AG08395 (cell line): ENCODE measurements around the gene TRPM3.
"Not testable (repeated sequence)": the region's sequence is repeated elsewhere in the genome, so short reads cannot be mapped to it uniquely, and the experiment has no call there.

Source experiments
- DNase-seq: peaks from one replicate; pipeline ENCODE4 v3.0.0; 2012; ENCODE audit warnings: mixed read lengths, low spot score

TRPM3 gene

DNA sequence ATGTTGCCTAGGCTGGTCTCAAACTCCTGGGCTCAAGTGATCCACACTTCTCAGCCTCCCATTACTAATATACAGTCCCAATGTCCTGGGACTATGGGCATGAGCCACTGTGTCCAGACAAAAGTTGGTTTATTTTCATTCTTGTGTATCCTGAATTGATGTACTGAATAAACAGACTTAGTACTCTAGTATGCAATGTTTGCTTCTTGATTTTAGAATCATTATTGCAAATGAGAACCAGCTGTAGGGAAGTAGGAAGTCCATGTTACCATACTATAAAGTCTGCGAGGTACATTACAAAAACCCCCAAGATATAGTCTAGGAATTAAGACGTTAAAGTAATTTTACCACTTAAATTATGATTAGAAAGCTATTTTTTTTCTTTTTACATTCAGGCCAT lies 372.4 kb downstream of the TRPM3 start:
- no peak for DNase-seq

DNA sequence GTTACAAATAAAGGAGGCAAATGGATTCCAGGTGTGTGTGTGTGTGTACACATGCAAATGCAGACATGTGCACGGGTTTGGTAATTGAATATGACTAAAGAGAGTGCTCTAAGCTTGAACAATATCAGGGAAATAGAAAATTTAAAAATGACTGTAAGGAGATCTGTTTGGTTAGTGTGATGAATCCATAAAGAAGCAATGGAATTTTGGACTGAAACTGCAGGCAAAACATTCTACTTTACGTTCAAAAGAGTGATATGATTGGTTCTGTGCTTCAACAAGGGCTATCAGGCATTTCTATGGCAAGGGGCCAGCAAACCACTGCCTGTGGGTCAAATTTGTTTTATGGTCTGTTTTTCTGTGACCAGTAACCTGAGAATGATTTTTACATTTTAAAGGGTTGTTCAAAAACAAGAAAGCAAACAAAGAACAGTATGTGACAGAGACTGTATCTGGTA lies 374.1 kb downstream of the TRPM3 start:
- peak; percentile 11 for DNase-seq

DNA sequence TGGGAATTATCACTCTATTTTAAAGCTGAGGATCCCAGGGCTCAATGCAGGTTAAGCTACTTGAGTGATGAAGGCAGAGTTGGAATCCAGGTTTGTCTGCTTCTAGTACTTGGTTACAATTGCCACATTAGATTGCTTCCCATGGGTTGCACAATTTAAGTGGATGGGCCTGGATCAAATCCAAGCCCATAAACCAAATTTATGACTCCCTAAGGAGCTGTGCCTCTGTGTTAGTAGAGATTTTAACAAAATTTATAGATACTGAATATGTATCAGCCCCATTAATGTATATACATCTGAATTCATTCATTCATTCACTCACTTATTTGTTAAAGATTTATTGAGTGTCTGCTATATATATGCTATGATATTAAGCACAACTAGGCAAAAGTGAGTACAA lies 374.7 kb downstream of the TRPM3 start:
- DNase-seq: no peak

DNA sequence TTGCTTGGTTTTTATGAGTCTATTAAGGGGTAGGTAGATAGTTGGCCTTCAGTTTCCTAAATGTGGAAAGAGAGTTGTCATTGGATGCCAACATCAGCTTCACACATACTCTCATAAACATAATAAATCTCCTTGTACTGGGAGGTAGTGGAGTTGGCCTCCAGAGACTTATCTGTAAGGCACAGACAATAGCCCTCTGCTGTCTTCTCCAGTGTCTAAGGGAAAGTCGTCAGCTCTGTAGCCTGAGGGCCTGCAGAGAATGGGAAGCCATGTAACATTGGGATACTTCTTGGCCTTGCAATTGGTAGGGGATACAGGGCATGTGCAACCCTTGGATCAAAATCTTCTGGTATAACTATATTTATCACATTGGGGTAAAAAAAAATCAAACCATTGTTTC lies 375.1 kb downstream of the TRPM3 start:
- DNase-seq: no peak

DNA sequence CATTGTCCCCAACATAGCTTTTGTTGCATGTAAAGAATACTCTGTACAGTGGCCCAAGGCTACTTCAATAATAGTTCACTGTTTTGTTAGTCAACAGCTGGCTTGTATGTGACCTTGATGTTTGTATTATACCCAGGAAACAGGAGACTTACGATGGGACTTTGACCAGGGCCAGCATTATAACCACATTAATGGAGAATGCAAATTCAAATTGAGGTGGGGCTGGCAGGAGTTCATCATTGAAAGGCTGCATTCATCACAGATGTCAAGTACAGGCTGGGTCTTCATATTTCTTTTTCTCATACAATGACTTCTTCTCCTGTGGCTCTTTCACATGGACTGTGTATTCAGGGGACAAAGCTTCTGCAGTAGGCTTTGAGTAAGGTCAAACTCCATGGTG lies 396.6 kb downstream of the TRPM3 start:
- not testable (repeated sequence) for DNase-seq

DNA sequence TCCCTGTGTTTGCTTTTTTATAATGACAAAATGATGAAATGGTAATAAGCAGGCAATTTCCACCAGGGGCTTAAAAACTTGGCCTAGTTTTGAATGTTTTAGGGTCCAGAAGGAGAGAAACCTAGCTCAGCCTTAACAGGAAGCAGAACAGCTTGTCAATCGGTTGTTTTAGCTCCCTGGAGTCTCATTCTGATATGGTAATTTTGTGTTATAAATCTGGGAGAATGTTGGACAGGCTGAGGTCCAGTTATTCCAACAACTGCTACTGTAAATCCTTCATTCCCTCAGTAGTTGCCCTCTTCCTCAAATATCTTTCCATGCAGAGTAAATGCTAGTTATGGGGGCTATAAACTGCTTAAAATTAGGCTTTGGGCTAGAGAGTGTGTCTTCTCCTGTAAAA lies 397.4 kb downstream of the TRPM3 start:
- not testable (repeated sequence) for DNase-seq

DNA sequence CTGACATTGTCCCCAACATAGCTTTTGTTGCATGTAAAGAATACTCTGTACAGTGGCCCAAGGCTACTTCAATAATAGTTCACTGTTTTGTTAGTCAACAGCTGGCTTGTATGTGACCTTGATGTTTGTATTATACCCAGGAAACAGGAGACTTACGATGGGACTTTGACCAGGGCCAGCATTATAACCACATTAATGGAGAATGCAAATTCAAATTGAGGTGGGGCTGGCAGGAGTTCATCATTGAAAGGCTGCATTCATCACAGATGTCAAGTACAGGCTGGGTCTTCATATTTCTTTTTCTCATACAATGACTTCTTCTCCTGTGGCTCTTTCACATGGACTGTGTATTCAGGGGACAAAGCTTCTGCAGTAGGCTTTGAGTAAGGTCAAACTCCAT lies 414.6 kb downstream of the TRPM3 start:
- DNase-seq: not testable (repeated sequence)

GRCh38 chr9:70701163-70701562 lies 420.3 kb downstream of the TRPM3 start:
- DNase-seq: no peak

- DNase-seq: no peak
Observed at GRCh38 chr9:70696694-70697335, 424.6 kb downstream of the TRPM3 start.

- no peak for DNase-seq
Observed at GRCh38 chr9:70694758-70695157, 426.7 kb downstream of the TRPM3 start.

DNA sequence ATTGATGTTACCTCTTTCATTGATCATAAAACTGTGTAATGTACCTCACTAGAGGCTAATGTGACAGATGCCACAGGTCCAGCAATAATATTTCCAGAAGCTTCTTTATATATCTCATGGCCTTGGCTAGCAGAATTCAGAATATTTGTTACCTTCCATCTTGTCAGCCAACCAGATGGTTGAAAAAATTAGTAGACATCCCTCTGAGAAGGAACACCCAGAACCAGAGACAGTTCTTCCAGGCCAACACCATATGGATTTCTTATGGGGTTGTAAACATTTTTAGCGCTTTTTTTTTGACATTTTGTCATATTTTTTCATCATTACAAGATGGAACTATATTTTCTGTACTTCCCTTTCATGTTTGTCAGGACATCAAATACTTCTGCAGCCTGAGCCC lies 428.2 kb downstream of the TRPM3 start:
- no peak for DNase-seq

DNA sequence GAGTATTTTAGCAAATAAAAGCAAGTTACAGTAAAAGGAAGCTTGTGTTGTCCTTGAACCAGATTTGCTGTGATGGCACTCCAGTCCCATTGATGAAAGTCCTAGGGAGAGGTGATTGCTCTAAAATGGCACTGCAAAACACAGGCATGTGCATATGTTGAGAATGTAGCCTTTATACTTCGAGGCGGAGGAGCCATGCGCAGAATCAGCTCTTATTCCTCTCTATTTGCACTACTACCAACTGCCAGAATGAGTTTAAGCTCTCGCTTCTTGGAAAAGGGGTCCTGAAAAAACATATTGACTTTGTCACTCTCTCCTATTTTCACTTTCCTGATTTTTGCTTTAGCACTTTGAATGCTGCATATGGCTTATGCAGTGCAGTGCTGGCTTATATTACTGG lies 429.0 kb downstream of the TRPM3 start:
- no peak for DNase-seq

- DNase-seq: no peak
Observed at GRCh38 chr9:70688704-70689103, 432.7 kb downstream of the TRPM3 start.

DNA sequence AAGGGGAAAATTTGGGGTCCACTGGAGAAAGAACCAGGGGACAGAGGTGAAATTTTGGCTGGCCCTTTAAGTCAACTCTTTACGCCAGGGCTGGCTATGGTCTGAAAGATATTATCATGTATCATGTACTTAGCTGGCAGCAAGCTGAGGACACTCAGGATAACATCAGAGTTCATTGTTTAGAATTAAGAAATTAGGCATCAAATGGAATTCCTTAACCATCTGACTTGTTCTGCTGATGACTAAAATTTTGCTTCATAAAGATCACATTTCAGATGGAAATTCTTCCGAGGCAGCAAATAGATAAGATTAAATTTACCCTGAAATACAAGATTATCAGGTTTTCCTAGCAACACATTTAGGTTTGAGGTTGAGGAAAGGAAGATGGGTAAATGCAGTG lies 437.6 kb downstream of the TRPM3 start:
- DNase-seq: no peak

GRCh38 chr9:70682298-70682697 lies 439.1 kb downstream of the TRPM3 start:
- no peak for DNase-seq

- DNase-seq: no peak
Observed at GRCh38 chr9:70679845-70680244, 441.6 kb downstream of the TRPM3 start.

GRCh38 chr9:70678153-70678552 lies 443.3 kb downstream of the TRPM3 start:
- DNase-seq: no peak

DNA sequence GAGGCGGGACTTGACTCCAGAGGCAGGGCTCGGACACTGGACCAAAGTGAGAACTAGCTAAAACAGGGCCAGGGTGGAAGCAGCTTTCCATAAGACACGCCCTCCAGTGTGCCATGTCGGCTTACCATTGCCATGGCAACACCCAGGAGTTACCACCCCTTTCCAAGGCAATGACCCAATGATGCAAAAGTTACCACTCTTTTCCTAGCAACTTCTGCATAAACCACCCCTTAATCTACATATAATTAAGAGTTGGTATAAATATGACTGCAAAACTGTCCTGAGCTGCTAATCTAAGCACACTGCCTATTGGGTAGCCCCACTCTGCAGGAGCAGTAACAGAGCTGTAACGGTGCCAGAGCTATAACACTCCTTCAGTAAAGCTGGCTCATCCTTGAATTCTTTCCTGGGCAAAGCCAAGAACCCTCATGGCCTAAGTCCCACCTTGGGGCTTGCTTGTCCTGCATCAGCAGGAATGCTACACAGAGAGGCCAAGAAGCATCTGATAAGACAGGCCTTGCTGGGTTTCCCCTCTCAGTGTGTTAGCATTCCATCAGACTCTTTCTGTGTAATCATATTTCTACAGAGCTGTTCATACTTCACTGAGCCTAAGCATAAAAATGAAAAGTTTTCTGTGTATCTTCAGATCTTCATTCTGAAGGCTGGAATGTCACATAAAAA lies 444.2 kb downstream of the TRPM3 start:
- no peak for DNase-seq

- DNase-seq: no peak
Observed at GRCh38 chr9:70675868-70676370, 445.5 kb downstream of the TRPM3 start.

DNA sequence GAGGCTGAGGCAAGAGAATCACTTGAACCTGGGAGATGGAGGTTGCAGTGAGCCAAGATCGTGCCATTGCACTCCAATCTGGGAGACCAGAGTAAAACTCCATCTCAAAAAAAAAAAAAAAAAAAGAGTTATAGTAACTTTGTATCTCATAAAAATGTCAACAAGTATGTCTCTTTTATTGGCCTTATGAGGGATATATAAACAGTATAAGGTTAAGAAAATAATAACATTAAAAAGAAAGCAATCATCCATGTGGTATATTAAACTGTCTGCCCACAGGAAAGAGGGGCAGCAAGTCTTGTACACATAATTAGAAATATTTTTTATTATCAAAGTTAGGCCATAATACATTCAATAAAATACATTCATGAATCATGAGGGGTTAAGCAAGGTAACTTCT lies 447.6 kb downstream of the TRPM3 start:
- no peak for DNase-seq

GRCh38 chr9:70672161-70672649 lies 449.2 kb downstream of the TRPM3 start:
- peak; percentile 6 for DNase-seq

DNA sequence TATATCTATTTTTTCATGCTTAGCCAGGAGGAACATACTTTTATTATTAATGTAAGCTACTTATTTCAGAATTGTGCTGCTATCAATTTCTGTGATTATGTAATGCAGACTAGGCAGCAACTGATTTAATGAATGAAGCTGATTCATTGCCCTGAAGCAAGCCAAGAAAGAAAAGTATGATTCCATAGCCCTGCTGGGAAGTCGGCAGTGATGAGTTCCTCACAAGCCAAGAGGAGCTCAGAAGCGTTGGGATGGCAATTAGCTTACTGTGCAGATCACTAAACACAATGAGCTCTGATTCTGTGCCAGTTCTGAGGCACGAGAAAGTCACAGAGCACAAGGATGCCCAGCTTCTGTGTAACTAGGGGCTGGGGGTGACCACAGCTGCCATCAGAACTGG lies 452.7 kb downstream of the TRPM3 start:
- no peak for DNase-seq

DNA sequence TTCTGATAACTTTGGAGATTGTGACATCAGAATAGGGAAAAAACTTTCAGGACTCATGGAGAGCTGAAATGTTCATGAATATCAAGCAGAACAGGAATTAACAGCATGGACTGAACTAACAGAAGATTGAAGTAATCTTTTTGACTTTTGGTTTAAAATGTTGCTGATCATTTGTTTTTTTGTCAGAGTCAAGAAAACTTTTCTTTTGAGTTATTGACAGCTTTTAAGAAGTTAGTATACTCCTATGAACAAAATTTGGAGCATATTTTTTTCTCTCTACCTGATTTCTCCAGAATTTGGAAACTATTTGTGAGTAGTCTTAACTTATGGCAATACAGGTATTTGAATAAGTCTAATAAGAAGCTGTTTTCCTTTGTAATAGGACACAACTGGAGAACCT lies 462.7 kb downstream of the TRPM3 start:
- no peak for DNase-seq

DNA sequence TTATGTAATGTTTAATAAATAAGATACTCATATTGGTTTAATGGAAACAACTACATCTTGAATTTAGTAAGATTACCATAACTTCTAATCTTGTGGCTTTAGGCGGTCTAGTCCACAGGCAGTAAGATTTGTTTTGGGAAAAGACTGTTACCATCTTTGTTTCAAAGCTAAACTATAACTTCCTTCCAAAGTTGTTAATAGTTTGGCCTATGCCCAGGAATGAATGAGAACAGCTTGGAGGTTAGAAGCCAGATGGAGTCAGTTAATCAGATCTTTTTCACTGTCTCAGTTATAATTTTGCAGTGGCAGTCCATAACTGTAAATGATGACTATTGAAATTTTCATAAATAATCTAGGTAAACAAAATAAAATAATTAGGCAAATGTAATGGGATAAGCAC lies 465.1 kb downstream of the TRPM3 start:
- no peak for DNase-seq
